Hepatocyte (in vitro differentiated cells): ENCODE measurements around the gene STRA8.

Source experiments
- EZH2phosphoT487 ChIP-seq: fragments of 200-600 bp; sonication (generic); IDR thresholded peaks from one replicate; pipeline ENCODE4 v1.6.1; 2018; ENCODE audit warnings: antibody characterized with exemption, mild to moderate bottlenecking, low read depth, moderate library complexity; ENCODE audit not compliant: unreplicated experiment, severe bottlenecking
- TF ChIP-seq, protein P1 (sequence below): fragments of 200-600 bp; sonication (generic); IDR thresholded peaks from 2 replicates; pipeline ENCODE4 v1.5.1; 2016; ENCODE audit warnings: antibody characterized with exemption, mild to moderate bottlenecking; ENCODE audit not compliant: poor library complexity

DNA sequence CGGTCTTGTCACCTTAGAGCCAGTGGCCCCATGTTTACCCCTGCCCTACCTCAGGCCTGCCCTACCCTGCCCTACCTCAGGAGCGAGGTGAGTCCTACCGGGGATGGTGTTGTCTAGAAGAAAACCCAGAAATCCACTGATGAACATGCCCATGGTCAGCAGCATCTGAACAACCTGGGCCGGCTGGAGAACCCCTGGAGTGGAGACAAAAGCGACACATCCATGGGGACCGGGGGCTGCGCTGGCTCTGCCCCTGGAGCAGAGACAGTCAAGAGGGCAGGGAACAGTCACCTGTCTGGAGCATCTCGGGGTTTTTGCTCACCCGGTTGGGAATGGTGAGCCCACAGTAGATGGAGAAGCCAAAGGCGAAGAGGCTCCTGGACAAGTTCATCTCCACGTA lies 36.3 kb downstream of the STRA8 start:
- TF ChIP-seq, protein P1, sequence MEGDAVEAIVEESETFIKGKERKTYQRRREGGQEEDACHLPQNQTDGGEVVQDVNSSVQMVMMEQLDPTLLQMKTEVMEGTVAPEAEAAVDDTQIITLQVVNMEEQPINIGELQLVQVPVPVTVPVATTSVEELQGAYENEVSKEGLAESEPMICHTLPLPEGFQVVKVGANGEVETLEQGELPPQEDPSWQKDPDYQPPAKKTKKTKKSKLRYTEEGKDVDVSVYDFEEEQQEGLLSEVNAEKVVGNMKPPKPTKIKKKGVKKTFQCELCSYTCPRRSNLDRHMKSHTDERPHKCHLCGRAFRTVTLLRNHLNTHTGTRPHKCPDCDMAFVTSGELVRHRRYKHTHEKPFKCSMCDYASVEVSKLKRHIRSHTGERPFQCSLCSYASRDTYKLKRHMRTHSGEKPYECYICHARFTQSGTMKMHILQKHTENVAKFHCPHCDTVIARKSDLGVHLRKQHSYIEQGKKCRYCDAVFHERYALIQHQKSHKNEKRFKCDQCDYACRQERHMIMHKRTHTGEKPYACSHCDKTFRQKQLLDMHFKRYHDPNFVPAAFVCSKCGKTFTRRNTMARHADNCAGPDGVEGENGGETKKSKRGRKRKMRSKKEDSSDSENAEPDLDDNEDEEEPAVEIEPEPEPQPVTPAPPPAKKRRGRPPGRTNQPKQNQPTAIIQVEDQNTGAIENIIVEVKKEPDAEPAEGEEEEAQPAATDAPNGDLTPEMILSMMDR = no peak
- TF ChIP-seq EZH2phosphoT487 = no peak
